D721Med (cell line): Measurements from ENCODE around the gene C14orf132.

ENCODE experiments used
- DNase-seq: peaks from one replicate; pipeline ENCODE4 v3.0.0; 2011; ENCODE audit warnings: low spot score; ENCODE audit not compliant: insufficient read length
- FAIRE-seq: peaks from 2 replicates; lab custom pipeline; 2011; peaks lifted over from hg19 to GRCh38; lab: Jason Lieb, UNC
- TF ChIP-seq, protein P1 (sequence below): IDR thresholded peaks from 2 replicates; pipeline ENCODE4 v1.5.1; 2012; ENCODE audit warnings: mild to moderate bottlenecking, control low read depth; ENCODE audit not compliant: insufficient read depth; ENCODE audit errors: missing control alignments

The C14orf132 gene

DNA sequence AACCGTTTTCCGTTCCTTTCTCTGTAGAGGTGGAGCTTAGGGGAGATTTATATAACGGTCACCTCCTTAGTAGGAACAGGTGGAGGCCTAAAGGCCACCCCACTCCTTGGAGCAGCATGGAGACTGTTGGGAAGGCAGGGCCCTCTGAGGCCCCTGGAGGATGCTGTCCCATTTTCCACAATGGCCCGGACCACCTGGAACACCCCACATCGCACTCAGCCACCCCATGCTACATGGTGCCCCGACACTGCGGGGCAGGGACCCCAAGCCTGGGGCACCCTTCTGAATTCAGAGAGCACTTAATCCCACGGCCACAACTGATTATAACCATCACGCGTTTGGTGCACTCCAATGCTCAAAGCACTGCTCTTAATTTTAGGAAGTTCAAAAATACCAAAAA is 41.4 kb downstream of the C14orf132 start:
- FAIRE-seq (no peak), DNase-seq (no peak)

DNA sequence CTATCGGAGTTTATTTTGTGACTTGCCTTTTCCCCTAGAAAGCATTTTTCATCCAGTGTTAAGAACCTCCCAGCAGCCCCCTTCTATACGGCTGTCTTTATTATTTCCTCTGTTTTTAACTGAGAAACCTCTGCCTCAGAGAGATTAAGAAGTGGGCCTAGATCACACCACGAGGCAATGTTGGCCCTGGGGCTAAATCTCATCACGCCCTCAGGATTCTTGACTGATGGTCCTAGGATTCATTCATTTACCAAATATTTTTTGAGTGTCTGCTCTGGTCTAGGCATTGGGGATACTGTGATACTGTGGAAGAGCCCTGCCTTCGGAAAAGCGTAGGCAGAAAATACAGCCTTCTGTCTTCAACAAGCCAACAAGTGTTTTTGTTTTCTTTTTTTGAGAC is 42.1 kb downstream of the C14orf132 start:
- FAIRE-seq (no peak), DNase-seq (no peak)
- TF ChIP-seq, protein P1, sequence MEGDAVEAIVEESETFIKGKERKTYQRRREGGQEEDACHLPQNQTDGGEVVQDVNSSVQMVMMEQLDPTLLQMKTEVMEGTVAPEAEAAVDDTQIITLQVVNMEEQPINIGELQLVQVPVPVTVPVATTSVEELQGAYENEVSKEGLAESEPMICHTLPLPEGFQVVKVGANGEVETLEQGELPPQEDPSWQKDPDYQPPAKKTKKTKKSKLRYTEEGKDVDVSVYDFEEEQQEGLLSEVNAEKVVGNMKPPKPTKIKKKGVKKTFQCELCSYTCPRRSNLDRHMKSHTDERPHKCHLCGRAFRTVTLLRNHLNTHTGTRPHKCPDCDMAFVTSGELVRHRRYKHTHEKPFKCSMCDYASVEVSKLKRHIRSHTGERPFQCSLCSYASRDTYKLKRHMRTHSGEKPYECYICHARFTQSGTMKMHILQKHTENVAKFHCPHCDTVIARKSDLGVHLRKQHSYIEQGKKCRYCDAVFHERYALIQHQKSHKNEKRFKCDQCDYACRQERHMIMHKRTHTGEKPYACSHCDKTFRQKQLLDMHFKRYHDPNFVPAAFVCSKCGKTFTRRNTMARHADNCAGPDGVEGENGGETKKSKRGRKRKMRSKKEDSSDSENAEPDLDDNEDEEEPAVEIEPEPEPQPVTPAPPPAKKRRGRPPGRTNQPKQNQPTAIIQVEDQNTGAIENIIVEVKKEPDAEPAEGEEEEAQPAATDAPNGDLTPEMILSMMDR, result no peak

More for the DNA sequence above, 41.4 kb downstream of the C14orf132 start:
- TF ChIP-seq, protein P1, result no peak

DNA sequence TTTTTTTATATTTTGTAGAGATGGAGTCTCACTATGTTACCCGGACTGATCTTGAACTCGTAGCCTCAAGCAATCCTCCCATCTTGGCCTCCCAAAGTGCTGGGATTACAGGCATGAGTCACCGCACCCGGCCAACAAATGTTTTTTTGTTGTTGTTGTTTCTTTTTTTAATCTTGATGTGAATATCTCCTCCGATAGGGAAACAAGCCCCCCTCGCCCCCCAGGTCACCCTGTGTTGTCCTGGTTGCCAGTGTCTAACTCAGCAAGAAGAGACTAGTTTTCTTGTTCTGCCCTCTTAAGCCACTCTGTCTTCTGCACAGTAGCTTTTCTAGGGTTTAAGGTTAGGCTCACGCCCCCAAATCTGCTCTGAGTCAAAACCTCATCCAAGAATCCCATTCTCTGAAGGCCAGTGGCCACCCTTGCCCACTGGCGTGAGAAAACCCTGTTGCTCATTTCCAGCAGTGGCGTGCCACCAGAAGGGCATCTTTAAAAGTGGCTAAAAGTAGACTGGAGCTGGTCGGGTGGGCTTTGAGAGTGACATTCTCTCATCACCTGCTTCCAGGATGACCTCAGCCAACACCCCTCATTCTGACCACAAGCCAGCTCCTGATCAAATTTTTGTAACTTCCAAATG is 42.7 kb downstream of the C14orf132 start:
- TF ChIP-seq, protein P1, result no peak
- no peak for DNase-seq
- FAIRE-seq, result no peak

DNA sequence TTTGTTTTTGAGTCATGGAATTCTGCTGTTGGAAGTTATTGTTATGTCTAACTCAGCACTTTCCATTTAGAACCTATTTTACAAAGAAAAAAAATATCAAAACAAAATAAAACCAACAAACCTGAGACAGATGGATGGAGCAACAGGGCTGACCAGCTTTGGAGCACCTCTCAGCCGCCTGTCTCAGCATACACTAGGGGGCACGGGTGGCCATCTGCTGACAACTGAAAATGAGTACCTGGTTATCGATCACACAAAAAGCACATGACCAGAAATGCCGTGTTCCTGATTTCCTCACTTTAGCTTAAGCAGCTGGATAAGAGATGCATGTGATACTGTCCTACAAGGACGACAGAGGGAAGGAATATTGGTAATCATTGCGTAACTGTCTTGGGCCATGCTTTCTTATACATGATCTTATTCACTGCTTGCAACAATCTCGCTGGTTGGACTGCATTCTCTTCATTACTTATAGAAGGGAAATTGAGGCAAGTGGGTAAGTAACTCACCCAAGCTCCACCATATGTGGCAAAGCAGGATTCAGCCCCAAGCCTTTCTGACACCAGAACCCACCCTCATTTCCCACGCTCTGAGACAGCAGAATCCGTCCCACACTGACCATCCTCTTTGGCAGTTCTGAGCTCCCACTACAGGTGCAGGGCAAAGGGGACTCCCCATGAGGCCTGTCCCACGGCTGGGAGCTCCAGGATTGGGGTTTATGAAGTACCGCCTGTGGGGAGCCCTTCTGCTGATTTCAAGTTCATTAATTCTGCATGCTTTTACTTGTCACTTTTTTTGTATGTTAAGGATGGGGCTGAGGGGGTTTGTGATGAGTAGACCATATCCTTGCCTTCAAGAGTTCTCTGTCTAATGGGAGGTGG is 43.5 kb downstream of the C14orf132 start:
- DNase-seq (no peak), FAIRE-seq (no peak)
- TF ChIP-seq, protein P1, result no peak

DNA sequence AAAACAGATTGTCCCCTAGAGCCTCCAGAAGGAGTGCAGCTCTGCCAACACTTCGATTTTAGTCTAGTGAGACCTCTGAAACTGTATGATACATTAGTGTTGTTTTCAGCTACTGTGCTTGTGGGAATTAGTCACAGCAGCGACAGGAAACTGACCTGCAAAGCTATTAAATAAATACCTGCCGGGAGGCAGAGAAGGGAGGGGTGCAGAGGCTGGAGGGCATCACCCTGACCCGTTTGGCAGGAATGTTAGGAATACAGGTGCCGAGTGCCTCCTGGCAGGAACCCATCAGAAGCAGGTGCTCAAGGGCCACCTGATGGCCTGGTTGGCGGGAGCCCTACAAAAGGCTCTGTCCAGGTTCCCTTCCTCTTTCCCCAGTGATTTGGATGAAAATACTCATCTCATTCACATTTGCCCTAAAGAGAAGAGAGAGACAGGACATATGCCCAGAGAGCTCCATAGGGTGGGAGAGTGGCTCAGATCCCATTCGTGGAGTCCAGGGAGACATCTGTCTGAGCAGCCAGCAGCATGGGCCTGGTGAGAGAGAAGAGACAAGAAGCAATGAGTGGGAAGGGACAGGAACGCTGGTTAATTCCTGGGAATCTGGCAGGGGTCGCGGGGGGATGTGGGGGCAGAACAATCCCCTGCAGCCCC is 44.6 kb downstream of the C14orf132 start:
- no peak for DNase-seq
- TF ChIP-seq, protein P1, result no peak

DNA sequence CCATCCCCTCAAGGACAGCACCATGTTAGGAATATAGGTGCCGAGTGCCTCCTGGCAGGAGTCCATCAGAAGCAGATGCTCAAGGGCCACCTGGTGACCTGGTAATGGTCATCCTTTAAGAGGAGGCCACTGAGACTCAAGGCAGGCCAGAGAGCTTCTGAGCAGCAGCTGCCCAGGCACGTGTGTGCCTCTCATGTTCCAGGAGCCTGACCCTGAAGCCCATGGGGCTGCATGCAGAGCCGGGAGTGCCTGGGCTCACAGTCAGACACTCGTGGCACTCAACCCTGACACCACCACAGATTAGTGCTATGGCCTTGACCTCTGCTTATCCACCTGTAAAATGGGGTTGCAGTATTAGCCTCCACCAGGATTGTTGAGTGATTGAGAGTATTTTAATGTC is 45.6 kb downstream of the C14orf132 start:
- FAIRE-seq (no peak), DNase-seq (no peak)
- TF ChIP-seq, protein P1, result no peak

More for the DNA sequence above, 44.6 kb downstream of the C14orf132 start:
- FAIRE-seq, result no peak

DNA sequence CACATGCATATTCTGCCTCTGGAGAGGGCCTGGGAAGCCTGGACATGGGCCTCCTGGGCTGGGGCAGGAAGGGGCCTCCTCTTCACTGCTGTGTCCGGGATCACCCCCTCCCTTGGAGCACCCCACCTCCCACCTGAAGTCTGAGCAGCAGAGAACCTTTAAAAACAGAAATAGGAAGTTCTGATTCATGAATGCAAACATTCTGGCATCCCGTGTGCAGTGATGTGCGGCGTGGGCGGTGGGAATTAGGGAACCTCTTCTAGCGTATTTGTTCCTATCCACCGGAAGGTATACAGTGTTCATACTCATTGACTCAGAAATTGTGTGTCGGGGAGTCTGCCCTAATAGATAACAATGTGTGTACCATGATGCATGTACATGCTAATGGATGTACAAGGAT is 46.2 kb downstream of the C14orf132 start:
- TF ChIP-seq, protein P1, result no peak
- DNase-seq (no peak), FAIRE-seq (no peak)
